Activated CD8-positive, alpha-beta memory T cell treated with anti-CD3 and anti-CD28 coated beads for 24 hours (primary cell): ENCODE data around the gene PIAS4.
"Not testable (repeated sequence)": the region's sequence is repeated elsewhere in the genome, so short reads cannot be mapped to it uniquely, and the experiment has no call there.

Experiments
- DNase-seq: peaks from one replicate; pipeline ENCODE4 v3.0.0-alpha.2; 2020

Gene PIAS4, protein sequence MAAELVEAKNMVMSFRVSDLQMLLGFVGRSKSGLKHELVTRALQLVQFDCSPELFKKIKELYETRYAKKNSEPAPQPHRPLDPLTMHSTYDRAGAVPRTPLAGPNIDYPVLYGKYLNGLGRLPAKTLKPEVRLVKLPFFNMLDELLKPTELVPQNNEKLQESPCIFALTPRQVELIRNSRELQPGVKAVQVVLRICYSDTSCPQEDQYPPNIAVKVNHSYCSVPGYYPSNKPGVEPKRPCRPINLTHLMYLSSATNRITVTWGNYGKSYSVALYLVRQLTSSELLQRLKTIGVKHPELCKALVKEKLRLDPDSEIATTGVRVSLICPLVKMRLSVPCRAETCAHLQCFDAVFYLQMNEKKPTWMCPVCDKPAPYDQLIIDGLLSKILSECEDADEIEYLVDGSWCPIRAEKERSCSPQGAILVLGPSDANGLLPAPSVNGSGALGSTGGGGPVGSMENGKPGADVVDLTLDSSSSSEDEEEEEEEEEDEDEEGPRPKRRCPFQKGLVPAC

DNA sequence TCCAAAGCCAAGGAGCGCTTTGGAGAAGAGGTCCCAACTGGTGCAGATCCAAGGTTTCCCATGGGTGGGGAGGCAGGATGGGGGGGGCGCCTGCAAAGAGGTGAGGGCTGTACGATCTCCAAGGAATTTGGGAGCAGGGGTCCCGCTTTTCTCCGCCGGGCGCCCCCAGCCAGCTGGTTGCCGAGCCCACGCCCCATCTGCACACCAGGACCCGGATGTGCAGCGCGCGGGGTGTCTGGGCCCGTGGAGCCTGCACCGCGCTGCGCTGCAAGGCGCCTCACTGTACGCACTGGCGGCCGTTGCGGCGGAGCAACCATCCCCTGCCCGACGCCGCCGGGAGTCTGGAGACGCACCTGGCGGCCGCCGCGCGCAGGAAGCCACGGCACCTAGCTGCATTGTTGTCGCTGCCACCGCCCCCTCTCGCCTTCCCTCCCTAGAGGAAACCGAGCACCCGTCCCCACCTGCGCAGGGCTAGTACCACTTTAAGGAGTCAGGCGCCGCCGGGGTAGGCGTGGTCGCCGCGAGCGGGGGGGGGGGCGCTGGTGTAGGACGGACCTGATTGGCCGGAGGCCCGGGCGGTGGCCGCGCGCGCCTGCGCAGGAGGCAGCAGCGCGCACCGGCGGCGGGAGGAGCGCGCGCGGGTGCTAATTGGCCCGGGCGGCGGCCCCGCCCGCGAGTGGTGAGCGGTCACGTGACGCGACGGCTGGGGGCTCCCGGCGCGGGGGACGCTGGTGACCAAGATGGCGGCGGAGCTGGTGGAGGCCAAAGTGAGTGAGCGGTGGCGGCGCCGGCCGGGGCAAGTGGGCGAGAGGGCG lies at the start of gene PIAS4:
Gene PIAS4 (plus strand): TSS at position 716 of the 815 bp plus-strand sequence. CDS start 25 bp downstream, at position 741.
- peak; percentile 98 for DNase-seq

DNA sequence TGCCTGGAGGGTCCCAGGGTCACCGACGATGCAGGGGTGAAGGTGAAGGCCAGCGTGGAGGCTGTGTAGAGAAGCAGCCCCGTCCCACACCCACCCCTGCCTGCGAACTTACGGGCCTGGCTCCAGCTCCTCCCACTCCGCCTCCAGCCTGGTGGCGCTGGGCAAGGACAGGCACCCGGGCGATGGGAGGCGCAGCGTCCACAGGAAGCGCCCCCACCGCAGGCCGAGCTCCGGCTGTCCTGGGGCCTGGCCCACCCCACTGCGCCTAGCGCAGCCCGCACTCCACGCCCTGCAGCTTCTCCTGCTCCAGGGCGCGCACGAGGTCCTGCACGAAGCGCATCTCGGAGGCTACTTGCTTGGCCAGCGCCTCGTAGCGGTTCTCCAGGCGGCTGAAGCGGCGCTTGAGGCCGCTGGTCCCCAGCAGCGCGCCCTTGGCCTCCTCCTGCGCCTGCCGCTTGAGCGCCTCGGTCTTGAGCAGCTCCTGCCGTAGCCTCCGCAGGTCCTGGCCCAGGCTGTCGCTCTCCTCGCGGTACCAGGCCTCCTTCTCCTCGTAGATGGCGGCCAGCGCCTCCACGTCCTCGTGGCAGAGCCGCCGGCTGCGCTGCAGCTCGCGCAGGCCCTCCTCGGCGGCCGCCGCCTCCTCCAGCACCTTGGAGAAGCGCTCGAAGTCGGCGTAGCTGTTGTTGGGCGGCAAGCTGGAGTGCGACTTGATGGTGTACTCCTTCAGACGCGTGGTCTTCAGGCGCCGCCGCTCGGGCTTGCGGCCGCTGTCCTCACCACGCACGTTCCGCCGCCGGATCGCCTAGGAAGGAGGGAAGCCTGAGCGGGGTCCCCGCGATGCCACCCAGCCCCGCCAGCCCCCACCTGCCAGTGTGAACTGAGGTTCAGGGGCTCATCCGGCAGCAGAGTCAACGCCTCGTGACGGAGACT lies 48.4 kb upstream of the PIAS4 start:
- no peak for DNase-seq

DNA sequence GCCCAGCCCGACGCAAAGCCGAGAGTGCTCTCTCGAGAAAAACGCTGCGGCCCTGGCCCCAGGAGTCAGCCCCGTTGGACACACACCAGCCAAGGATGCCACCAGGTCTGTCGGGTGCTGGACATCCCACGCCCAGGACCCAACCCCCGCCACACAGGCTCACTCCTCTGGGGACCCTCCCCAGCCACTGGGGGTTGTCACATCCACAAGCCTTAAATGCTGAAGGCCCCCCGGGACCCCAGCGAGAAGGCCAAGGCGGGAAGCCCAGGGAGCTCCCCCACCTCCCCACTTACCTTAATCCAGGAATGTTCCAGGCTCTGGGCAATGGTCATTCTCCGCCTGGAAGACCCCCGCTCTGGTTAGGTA lies 47.8 kb upstream of the PIAS4 start:
- DNase-seq = no peak

DNA sequence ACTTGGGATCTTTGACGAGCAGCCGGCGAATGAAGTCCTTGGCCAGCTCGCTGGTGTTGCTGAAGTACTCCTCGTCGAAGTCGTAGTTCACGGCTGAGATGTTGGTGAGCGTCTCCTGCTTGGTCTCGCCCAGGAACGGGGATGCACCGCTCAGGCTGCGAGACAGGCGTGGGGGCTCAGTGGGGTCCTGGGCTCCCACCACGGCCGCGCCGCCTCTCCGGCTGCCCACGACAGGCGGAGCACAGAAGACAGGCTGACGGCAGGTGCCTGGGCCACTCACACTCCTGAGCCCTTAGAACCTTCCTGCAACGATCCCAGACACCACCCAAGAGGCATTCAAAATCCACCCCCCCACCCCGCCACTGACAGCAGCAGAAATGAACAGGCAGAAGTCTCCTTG lies 46.5 kb upstream of the PIAS4 start:
- no peak for DNase-seq

DNA sequence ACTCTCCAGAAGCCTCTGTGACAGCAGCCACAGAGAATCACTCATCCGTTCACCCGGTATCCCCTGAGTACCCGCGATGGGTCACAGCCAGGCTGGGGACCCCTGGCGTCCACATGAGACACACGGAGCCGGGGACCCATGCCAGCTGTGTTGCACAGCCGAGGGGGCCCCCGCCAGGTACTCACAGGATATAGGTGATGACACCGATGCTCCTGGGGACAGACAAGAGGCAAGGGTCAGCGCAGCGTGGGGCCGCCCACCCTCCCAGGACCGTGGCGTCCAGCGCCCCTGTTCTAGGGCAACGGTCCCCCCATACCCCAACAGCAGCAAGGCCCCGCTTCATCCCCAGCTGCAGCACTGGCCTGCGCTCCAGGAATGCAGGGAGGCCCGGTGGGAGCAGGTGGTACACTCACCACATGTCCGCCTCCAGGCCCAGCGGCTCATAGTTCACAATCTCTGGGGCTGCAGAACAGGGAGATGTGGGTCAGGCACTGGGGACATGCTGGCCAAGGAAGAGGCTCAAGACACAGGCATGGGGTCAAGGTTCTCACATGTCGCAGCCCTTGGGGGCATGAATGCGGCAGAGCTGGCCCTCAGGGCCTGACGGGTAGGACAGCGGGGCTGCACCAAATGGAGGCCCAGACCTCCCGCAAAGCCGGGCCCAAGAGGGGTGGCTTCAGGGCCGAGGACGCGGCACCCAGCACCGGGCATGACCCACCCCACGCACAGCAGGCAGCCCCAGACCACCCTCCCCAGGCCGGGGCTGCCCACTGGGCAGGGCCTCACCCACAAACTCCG lies 43.9 kb upstream of the PIAS4 start:
- DNase-seq = no peak

DNA sequence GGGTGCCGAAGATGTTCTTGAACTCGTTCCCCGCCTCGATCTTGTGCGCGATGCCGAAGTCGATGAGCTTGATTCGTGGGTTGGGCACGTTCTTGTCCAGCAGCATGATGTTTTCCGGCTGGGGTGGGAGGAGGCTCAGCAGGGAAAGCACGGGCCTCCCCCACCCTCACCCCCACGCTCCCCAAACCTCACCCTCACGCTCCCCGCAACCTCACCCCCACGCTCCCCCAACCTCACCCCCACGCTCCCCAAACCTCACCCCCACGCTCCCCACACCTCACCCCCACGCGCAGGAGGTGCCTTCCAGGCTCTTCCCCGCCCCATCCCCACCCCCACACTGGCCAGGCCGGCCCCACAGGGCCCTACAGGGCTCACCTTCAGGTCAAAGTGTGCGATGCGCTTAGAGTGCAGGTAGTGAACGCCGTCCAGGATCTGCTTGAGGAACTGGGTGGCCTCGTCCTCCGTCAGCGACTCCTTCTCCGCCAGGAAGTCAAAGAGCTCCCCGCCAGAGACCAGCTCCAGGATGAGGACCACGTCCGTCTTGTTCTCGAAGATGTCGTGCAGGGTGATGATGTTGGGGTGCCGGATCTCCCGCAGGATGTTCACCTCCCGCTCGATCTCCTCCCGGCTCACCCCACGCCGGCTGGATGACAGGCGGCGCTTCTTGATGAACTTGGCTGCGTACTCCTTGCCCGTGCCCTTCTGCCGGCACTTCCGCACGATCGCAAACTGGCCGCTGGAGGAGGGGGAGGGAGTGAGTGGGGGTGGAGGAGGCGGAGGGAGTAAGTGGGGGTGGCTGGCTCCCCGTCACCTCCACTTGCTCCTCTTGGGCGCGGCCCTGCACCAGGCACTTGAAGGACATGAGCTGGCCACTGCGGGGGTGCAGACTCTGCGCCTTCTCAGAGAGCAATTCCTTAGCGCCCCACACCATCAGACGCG lies 43.0 kb upstream of the PIAS4 start:
- no peak for DNase-seq

DNA sequence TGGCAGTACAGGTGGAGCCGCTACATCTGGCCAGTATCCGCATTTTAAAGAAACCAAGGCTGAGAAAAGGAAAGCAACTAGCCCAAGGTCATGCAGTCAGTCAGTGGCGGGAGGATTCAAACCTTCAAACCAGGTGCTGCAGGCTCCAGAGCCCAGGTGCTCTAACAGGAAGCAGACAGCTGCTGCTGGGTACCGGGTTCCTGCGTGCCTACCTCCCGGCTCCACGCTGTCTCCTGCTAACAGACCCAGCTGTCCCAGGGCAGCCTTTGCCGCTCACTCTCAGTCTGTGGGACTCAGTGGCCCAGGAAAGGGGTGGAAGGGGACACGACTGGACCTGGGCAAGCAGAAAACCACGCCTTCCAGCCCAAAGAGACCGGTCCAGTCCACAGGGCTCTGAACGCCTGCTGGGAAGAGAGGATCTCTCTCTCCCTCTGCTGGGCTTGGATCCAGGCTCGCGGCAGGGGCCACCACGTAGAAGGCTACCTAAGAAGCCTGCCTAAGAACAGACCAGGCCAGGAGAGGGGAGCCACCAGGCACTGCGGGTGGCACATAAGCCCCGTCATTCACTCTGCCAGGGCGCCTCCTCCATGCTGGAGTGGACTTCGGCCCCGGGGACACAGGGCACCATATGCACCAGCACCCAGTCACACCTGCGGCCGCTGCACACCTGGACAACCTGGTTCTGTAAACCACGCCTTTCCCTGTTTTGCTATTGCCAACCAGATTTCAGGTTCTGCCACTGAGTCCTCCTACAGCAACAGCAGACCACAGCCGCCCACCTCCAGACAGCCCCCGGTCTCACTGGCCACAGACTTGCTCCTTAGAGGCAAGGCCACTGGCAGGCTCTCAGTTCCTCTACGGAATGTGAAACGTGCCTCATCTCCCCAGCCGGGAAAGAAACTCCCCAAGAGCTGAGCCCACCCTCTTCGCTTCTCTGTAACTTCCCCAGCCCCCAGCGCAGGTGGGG lies 41.2 kb upstream of the PIAS4 start:
- no peak for DNase-seq

DNA sequence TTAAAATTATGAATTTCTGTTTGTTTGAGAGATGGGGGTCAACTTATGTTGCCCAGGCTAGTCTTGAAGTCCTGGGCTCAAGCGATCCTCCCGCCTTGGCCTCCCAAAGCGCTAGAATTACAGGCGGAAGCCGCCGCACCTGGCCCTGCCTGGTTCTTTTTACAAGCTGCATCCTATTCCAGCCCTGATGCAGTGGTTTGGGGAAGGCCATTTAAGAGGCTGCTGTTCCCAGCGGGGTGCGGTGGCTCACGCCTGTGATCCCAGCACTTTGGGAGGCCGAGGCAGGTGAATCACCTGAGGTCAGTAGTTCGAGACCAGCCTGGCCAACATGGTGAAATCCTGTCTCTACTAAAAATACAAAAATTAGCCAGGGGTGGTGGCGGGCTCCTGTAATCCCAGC lies 39.6 kb upstream of the PIAS4 start:
- not testable (repeated sequence) for DNase-seq

DNA sequence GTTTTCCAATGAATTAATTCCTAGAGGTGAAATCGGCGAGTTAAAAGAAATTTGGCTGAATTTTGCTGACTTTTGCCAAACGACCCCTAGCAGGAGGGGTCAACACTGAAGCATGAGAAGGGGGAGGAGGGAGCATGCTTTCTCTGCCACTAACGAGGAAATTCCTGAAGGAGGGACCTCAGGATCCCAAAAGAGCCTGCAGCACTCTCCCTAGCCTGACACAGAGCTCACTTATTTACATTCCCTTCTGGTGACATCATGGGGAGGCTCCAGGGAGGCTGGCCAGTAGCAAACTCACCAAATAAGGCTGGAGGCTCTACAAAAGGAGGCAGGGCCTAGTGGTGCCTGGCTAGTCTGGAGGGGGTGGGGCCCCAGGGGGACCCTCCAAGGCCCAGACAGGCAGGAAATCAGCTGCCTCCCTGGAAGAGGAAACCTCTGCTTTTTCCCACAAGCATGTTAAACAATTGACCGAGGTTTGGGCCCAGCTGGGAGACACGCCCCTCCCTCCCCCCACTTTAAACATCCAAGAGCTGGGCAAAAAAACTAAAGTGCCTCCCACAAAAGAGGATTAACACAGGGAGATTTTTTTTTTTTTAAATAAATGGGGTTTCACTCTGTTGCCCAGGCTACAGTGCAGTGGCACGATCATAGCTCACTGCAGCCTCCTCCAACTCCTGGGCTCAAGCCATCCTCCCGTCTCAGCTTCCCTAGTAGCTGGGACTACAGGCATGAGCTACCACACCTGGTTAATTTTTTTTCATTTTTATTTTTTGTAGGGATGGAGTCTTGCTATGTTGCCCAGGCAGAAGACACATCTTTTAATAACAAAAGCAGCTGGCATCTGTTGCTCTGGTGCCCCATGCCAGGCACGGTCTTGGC lies 38.7 kb upstream of the PIAS4 start:
- DNase-seq = no peak

DNA sequence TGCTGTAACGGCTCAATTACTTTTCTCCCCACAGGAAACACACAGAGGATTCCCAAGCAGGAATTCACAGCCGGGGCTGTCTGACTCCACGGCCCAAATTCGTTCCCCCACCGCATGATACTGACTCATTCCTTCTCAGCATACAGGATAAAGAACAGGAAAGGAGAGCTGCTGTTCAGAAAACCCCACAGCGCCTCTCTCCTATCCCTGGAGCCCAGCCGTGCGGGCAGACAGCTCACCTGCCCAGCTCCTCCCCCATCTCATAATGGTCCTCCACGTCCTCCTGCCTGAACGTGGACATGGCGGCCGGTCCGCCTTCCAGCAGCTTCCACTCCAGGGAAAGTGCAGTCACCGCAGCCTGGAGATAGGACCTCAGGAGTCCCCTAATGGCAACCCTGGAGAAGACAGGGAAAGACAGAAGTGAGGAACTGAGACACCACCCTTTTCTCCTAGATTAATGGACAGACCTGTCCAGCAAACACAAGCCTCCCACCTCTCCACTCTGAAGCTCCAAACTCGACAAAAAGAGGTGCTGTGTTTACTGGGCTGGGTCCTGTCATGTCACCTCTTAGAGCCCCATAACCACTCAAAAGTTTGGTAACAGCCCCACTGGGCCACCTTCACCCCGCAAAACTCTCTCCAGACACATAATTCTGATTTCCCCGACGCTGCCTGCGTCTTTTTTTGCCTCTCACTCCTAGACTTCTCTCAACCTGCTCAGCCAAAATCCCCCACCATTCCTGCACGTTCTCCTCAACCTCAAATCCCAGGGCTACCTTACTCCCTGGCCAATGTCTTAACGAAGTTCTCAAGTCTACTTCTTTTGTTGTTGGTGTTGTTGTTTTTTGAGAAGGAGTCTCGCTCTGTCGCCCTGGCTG lies 37.9 kb upstream of the PIAS4 start:
- DNase-seq = no peak

DNA sequence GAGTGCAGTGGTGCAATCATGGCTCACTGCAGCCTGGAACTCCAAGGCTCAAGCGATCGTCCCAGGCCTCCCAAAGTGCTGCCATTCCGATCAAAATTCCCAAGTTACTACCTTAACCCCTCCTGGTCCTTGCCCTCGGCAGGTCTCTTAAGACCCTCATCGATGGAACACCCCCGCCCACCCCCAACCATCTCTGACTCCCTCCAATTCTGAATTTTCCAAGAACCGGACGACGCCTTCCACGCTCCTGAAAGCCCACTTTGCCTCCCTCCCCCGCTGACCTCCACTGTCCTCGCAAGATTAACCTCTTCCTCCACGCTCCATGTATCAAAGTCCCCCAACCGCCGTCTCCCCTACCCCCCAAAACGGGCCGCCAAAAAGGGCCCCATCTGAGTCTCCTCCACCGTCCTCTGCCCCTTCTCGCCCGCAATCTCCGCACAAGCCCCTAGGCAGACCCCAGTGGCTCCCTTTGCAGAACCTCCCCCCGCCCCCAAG lies 37.2 kb upstream of the PIAS4 start:
- DNase-seq = no peak

DNA sequence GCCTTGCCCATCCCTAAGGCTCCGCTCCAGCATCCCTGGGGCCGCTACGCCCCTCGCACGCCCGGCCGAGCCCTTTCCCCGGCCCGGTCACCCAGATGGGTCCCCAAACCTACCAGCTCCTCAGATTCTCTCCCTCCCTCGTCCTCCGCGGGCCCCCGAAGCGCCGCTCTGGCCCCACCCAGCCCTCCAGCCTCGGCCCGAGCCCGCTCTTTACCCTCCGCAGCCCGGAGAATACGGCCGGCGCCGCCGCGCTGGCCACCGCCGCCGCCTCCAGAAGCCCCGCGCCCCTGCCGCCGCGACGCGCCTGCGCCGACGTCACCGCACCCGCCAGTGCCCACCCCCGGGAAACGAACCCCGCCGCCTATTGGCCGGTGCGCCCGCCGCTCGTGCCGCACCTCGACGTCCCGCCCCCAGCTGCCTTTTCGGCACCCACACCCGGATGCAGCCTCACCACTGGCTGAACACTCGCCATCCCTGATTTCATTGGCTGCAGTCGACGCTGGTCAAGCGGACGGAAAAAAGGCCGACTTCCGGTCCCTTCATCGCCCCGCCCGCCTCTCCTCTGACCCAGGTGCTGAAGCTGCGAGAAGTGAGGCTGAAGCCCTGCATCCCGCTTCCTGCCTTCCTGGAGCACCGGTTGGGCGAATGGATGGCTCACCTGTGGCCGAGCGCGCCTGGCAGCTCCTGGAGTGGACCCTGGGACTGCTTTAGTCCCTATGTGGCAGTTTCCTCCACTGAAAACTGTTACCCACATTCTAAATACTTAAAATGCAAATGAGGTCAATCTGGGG lies 36.5 kb upstream of the PIAS4 start, which contains the start of gene DAPK3:
Gene DAPK3 (minus strand): TSS at position 292 of the 791 bp plus-strand sequence. CDS start 1,364 bp downstream, outside the sequence.
- peak; percentile 97 for DNase-seq

DNA sequence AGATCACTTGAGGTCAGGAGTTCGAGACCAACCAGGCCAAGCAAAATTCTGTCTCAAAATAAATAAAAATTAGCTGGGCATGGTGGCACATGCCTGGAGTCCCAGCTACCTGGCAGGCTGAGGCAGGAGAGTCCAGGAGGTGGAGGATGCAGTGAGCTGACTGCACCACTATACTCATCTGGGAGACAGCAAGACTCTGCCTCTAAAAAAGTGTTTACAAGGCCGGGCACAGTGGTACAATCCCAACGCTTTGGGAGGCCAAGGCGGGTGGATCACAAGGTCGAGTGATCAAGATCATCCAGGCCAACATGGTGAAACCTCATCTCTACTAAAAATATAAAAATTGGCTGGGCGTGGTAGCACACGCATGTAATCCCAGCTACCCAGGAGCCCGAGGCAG lies 32.4 kb upstream of the PIAS4 start:
- DNase-seq = peak; percentile 63

DNA sequence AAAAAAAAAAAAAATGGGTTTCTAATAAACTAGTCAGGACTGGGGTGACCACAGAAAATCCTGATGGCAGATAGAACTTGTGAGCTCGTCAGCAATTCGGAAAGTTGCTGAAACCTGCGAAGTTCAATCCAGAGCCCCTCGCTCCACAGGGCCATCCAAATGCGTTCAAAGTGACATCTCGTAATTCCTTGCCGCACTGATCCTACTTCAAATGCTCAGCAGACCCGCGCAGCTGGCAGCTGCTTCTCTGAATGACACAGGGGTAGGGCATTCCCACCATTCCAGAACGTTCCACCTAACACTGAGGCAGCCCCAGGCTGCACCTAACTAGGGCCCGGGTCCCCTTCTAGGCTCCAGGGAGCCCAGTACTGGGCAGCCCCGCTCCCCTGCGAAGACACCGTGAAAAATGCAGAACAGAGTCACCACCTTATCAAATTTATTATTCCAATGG lies 31.9 kb upstream of the PIAS4 start:
- peak; percentile 69 for DNase-seq

DNA sequence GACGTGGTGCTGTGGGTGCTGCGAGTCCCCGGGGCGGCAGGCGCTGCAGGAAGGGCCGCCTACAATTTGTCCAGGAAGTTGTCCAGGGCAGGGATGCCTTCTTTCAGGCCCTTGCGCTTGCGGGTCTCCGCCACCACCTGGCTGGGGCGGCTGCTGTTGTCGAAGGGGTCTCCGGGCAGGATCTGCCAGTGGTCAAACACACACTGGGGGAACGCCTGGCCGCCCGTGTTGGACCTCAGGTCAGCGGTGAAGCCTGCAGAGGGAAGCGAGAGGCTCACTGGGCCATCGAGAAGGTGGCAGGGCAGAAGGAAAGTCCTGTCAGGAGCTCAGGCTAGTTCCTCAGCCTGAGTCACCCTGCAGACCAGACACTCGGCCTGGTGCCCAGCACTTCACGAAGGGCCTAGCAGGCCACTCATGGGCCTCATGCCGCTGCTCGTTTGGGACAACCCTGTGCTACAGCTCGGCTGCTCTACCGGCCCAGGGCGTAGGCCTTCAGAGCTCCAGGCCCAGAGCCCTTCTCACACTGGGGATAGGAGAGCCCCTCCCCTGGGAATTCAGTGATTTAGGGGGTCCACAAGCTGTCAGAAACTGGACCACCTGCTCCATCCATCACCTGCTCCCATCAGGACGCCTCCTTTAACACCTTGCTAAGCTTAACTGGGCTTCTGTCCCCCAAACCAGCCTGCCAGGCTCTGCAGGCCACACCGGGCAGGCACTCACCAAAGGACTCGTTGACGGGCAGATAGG lies 30.9 kb upstream of the PIAS4 start:
- DNase-seq = peak; percentile 66
